ENCODE results near the gene OR5K1. TPM values are rescaled to one million over a fixed set of nuclear protein-coding genes. Genes with fewer than 3 reads are reported as not detected.

The OR5K1 gene
- polyA plus RNA-seq, 12 donors = not detected

GRCh38 chr3:98513736-98514135 is 50.7 kb downstream of the OR5K1 start:
- no peak for DNase-seq

GRCh38 chr3:98514948-98515347 is 51.9 kb downstream of the OR5K1 start:
- no peak for DNase-seq

DNA sequence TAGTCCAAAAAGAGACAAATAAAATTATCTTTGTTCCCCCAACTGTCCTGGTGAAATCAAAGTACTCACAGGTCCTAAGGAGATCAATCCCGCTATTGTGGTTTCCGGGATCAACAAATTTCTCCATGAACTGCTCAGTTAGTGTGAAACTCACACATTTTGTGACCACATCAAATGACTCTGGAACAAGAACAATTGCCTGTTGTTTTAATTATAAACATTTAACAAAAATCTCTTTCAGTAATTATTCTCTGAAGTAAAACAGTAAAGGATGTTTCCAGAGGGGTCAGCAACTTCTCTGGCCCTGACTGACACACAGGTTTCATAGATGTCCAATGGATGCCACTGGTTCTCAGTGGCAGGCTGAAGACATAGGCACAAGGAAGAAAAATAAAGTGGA is 55.8 kb downstream of the OR5K1 start:
- DNase-seq = no peak

GRCh38 chr3:98519351-98519750 is 56.4 kb downstream of the OR5K1 start:
- DNase-seq = no peak

DNA sequence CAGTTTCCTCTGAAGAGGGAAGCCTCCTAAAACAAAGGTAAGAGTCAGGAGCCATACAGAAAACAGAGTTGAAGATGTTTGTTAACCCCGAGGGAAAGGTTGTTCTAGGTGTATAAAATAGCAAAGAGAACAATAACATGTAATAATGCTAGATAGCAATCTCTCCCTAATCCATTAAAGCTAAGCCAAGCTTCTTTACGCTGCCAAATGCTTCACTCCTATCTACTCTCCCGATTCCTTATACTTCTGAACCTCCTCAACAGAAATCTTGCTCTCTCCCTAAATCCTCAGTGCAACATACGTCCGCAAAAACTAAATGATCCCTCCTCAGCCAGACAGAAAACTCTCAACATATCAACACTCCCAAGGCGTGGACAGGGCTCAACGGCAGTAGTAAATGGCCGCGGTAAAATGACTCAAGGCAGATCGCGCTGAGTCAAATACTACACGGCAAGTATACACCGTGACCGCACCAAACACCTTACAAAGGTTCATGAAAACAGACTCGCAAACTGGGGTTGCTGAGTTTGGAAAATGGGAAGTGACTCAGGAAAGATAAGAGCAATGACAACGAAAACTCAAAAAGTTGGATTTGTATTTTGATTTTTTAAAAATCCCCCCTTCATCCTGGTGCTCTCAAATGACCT is 59.0 kb downstream of the OR5K1 start:
- peak; percentile 63 for DNase-seq

Other genes starting within 250 kb of the OR5K1 start
- gene OR5H6, start 199.0 kb upstream of the OR5K1 start, polyA plus RNA-seq (ENCODE audit: insufficient read length in 12 of 12) = not detected
- gene OR5H2, start 180.7 kb upstream of the OR5K1 start, polyA plus RNA-seq (ENCODE audit: insufficient read length in 12 of 12) = not detected
- gene OR5K4, start 109.3 kb upstream of the OR5K1 start, polyA plus RNA-seq (ENCODE audit: insufficient read length in 12 of 12) = not detected
- gene OR5K3, start 72.5 kb upstream of the OR5K1 start, polyA plus RNA-seq (ENCODE audit: insufficient read length in 12 of 12) = not detected
- gene OR5K2, start 34.5 kb downstream of the OR5K1 start, polyA plus RNA-seq (ENCODE audit: insufficient read length in 12 of 12) = under 1 TPM in 4 of 12 donors, not detected in 8; 0.15 to 0.73 (median 0.19) TPM
- 100 to 1,000 TPM in 4 of 12 donors, 10 to 100 TPM in 7, not detected in 1; 56.3 to 148 (median 95.6) TPM for gene CLDND1, start 59.7 kb downstream of the OR5K1 start, polyA plus RNA-seq (ENCODE audit: insufficient read length in 12 of 12)
- not detected for gene GPR15, start 68.8 kb downstream of the OR5K1 start, polyA plus RNA-seq (ENCODE audit: insufficient read length in 12 of 12)
- 10 to 100 TPM in 10 of 12 donors, 1 to 10 TPM in 1, not detected in 1; 9.9 to 21.3 (median 14.8) TPM for gene CPOX, start 130.4 kb downstream of the OR5K1 start, polyA plus RNA-seq (ENCODE audit: insufficient read length in 12 of 12)